Endothelial cell of umbilical vein (primary cell): ENCODE data around the gene MALL. TPM values are rescaled to one million over a fixed set of nuclear protein-coding genes. Genes with fewer than 3 reads are reported as not detected.

Experiments used
- BruUV-seq: library from RNA; stranded (reverse); fragments of 400-500 nt; replicated peaks from 2 replicates; lab custom pipeline; 2021; lab: Mats Ljungman, UMichigan
- CTCF ChIA-PET: fragments of 300-600, 350-600 bp; sonication (Branson Sonifier 250); formaldehyde crosslinking; loops from one replicate; lab custom pipeline; 2021; ENCODE audit warnings: antibody characterized with exemption, inconsistent platforms; lab: Charles Lee
- POLR2A ChIA-PET: fragments of 300-600, 350-600 bp; sonication (Branson Sonifier 250); formaldehyde crosslinking; loops from one replicate; lab custom pipeline; 2021; ENCODE audit warnings: antibody characterized with exemption, inconsistent platforms; lab: Charles Lee
- DNase-seq: peaks from one replicate; pipeline ENCODE4 v3.0.0-alpha.2; 2011; ENCODE audit warnings: low read depth, low spot score
- FAIRE-seq: peaks from 2 replicates; lab custom pipeline; 2011; peaks lifted over from hg19 to GRCh38; lab: Jason Lieb, UNC
- H2AFZ ChIP-seq: 2 replicates; pipeline ENCODE4 v1.6.0; 2012; ENCODE audit warnings: low read depth, low read length, control low read depth, inconsistent platforms
- H3K27ac ChIP-seq: 2 replicates; pipeline ENCODE4 v1.5.1; 2011; ENCODE audit warnings: low read depth, mild to moderate bottlenecking, control low read depth, low read length, moderate library complexity; ENCODE audit not compliant: insufficient read depth
- H3K27me3 ChIP-seq, 2 experiments: 2 replicates each; pipeline versions ENCODE4 v1.6.0 to v1.6.1; 2011; ENCODE audit warnings: low read length in 2 of 2, mixed read lengths in 1 of 2; ENCODE audit not compliant: control insufficient read depth in 2 of 2, insufficient read depth in 2 of 2
- H3K36me3 ChIP-seq, 2 experiments: 2 replicates in 1 of 2; 3 replicates in 1 of 2; pipeline ENCODE4 v1.5.1; 2011; ENCODE audit warnings: low read length in 2 of 2, mild to moderate bottlenecking in 1 of 2, moderate library complexity in 1 of 2; ENCODE audit not compliant: control insufficient read depth in 2 of 2, insufficient read depth in 2 of 2; ENCODE audit errors: extremely low read depth in 1 of 2
- H3K4me1 ChIP-seq: 3 replicates; pipeline ENCODE4 v1.5.1; 2011; ENCODE audit warnings: mild to moderate bottlenecking, low read length; ENCODE audit not compliant: control insufficient read depth, insufficient read depth; ENCODE audit errors: extremely low read depth
- H3K4me2 ChIP-seq: 2 replicates; pipeline ENCODE4 v1.6.1; 2011; ENCODE audit warnings: low read length, control low read depth, mixed read lengths; ENCODE audit not compliant: insufficient read depth
- H3K4me3 ChIP-seq, 3 experiments: fragments of 200-600 bp in 1 of 3; sonication (generic), shearing (Covaris generic) in 1 of 3; replicated peaks in 1 of 3; 2 replicates each; pipeline ENCODE4 v1.5.1; 2011 to 2016; ENCODE audit warnings: control low read depth in 3 of 3, low read length in 3 of 3, mild to moderate bottlenecking in 2 of 3, inconsistent platforms in 1 of 3, low read depth in 1 of 3, moderate library complexity in 1 of 3; ENCODE audit not compliant: insufficient read depth in 1 of 3
- H3K79me2 ChIP-seq: 2 replicates; pipeline ENCODE4 v1.6.0; 2012; ENCODE audit warnings: low read length, inconsistent platforms; ENCODE audit not compliant: control insufficient read depth, insufficient read depth
- H3K9ac ChIP-seq: replicated peaks from 2 replicates; pipeline ENCODE3; 2011; ENCODE audit warnings: low read length, control low read depth; ENCODE audit not compliant: insufficient read depth; ENCODE audit errors: extremely low read depth
- H3K9me1 ChIP-seq: replicated peaks from 3 replicates; pipeline ENCODE4 v1.6.0; 2011; ENCODE audit warnings: mild to moderate bottlenecking, low read length; ENCODE audit not compliant: control insufficient read depth, insufficient read depth; ENCODE audit errors: extremely low read depth
- H3K9me3 ChIP-seq: replicated peaks from 2 replicates; pipeline ENCODE4 v1.5.1; 2012; ENCODE audit warnings: low read length, inconsistent platforms; ENCODE audit not compliant: control insufficient read depth, insufficient read depth
- H4K20me1 ChIP-seq: replicated peaks from 2 replicates; pipeline ENCODE3; 2011; ENCODE audit warnings: mild to moderate bottlenecking, low read length; ENCODE audit not compliant: control insufficient read depth, insufficient read depth; ENCODE audit errors: extremely low read depth
- EZH2 ChIP-seq: IDR thresholded peaks from 2 replicates; pipeline ENCODE4 v1.6.1; 2012; ENCODE audit warnings: borderline replicate concordance, low read depth, mild to moderate bottlenecking, moderate library complexity, low read length, inconsistent platforms; ENCODE audit not compliant: severe bottlenecking
- FOS ChIP-seq: IDR thresholded peaks from 2 replicates; pipeline ENCODE4 v1.6.1; 2011; ENCODE audit warnings: mild to moderate bottlenecking, low read length, moderate library complexity, borderline replicate concordance; ENCODE audit not compliant: insufficient read depth
- GATA2 ChIP-seq: IDR thresholded peaks from 2 replicates; pipeline ENCODE4 v1.7.0; 2011; ENCODE audit warnings: low read depth, mild to moderate bottlenecking, moderate library complexity, mixed read lengths, low read length; ENCODE audit not compliant: insufficient read length, insufficient read depth
- JUN ChIP-seq: IDR thresholded peaks from 2 replicates; pipeline ENCODE4 v1.6.1; 2011; ENCODE audit warnings: borderline replicate concordance, low read depth; ENCODE audit not compliant: insufficient read length, insufficient read depth
- MYC ChIP-seq: IDR thresholded peaks from one replicate; pipeline ENCODE4 v1.6.1; 2011; ENCODE audit warnings: mild to moderate bottlenecking, low read depth, low read length
- POLR2A ChIP-seq: IDR thresholded peaks from 2 replicates; pipeline ENCODE4 v1.6.1; 2012; ENCODE audit warnings: low read depth, mild to moderate bottlenecking, control low read depth, low read length
- POLR2AphosphoS5 ChIP-seq: IDR thresholded peaks from 2 replicates; pipeline ENCODE4 v1.6.1; 2012; ENCODE audit warnings: low read depth, mild to moderate bottlenecking, control low read depth, low read length, moderate library complexity; ENCODE audit not compliant: insufficient read depth
- dilution Hi-C: fragments of 300-500 bp; cut with MboI; formaldehyde crosslinking; loops from one replicate; pipeline ENCODE4 v1.15.0; 2019; ENCODE audit warnings: low sequenced_read_pairs; ENCODE audit not compliant: extremely low pct_ligation_motif_present
- intact Hi-C: fragments of 100-400 bp; cut with micrococcal nuclease; formaldehyde crosslinking; loops from one replicate; pipeline ENCODE4 v1.10.0; 2022
- polyA plus RNA-seq, 4 experiments: library from polyadenylated mRNA; depleted of rRNA in 3 of 4; stranded (reverse) in 3 of 4; unstranded in 1 of 4; fragments of >200 nt; gene quantifications; 2 replicates each; pipeline versions ENCODE4 v1.2.1 to v1.2.3, GENCODE V29; 2011 to 2012; ENCODE audit warnings: missing spikeins in 1 of 4
- total RNA-seq: library from RNA; stranded (reverse); gene quantifications from 2 replicates; pipeline ENCODE4 v1.2.3, GENCODE V29; 2021
- TF ChIP-seq, protein P1 (sequence below): IDR thresholded peaks from 2 replicates; pipeline ENCODE4 v1.6.1; 2011; ENCODE audit not compliant: insufficient read depth, insufficient read length
- TF ChIP-seq, protein P2 (sequence below), 2 donors: IDR thresholded peaks; 1 replicate in 1 of 2; 2 replicates in 1 of 2; pipeline ENCODE4 v1.5.1; 2011; ENCODE audit warnings: low read length in 2 of 2, mild to moderate bottlenecking in 2 of 2, moderate library complexity in 2 of 2, control low read depth in 1 of 2, inconsistent platforms in 1 of 2, low read depth in 1 of 2; ENCODE audit not compliant: insufficient read depth in 1 of 2; ENCODE audit errors: extremely low read depth in 1 of 2

MALL gene
- total and polyA plus RNA-seq, 2 donors (not counting 3 experiments of a cell fraction or from before 2014, with no cell fraction given): 31.5 to 114 TPM

DNA sequence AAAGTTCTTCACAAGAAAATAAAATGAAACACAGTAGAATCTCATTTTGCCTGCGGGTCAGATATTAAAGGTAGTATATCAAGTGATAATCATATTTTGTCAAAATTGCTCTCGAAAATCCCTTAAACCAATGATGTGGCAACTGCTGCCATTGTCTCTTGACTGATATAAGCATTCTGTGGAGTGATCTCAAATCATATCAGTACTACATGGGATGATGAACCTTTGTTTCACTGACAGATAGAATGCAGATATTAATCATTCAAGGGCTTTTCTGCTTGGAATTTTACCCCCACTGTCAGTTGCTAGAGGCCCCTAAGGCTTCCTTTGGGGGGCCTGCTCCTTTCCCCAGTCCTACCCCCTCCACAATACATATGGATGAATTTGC lies 31.3 kb upstream of the MALL start:
- no peaks in the 10 kb centered on the region for H3K27me3 ChIP-seq
- no peaks in the 10 kb centered on the region for H3K9me1 ChIP-seq
- no peak overlapping the region for H3K9ac ChIP-seq
- intact Hi-C loops: no loop called here
- no peaks in the 10 kb centered on the region for H3K79me2 ChIP-seq
- H4K20me1 ChIP-seq: no peaks in the 10 kb centered on the region
- H3K36me3 ChIP-seq: no peaks in the 10 kb centered on the region
- TF ChIP-seq POLR2A (no peak), JUN (no peak), GATA2 (no peak), POLR2AphosphoS5 (no peak), FOS (no peak), MYC (no peak), EZH2 (no peak)
- TF ChIP-seq, protein P1, sequence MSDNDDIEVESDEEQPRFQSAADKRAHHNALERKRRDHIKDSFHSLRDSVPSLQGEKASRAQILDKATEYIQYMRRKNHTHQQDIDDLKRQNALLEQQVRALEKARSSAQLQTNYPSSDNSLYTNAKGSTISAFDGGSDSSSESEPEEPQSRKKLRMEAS: no peak
- TF ChIP-seq, protein P2, sequence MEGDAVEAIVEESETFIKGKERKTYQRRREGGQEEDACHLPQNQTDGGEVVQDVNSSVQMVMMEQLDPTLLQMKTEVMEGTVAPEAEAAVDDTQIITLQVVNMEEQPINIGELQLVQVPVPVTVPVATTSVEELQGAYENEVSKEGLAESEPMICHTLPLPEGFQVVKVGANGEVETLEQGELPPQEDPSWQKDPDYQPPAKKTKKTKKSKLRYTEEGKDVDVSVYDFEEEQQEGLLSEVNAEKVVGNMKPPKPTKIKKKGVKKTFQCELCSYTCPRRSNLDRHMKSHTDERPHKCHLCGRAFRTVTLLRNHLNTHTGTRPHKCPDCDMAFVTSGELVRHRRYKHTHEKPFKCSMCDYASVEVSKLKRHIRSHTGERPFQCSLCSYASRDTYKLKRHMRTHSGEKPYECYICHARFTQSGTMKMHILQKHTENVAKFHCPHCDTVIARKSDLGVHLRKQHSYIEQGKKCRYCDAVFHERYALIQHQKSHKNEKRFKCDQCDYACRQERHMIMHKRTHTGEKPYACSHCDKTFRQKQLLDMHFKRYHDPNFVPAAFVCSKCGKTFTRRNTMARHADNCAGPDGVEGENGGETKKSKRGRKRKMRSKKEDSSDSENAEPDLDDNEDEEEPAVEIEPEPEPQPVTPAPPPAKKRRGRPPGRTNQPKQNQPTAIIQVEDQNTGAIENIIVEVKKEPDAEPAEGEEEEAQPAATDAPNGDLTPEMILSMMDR (IDR thresholded peaks at IDR 0.05; ENCODE audit: extremely low read depth in 1 of 2, insufficient read depth in 1 of 2, low read depth in 1 of 2, low read length in 2 of 2): no peak
- ChIA-PET CTCF (no interaction called here), POLR2A (no interaction called here)
- no peak overlapping the region for H3K4me2 ChIP-seq
- dilution Hi-C loops: no loop called here
- FAIRE-seq: no peak
- H3K27ac ChIP-seq: no peak overlapping the region
- no TSS peak for BruUV-seq
- DNase-seq: no peak
- no peak overlapping the region for H2AFZ ChIP-seq
- no peaks in the 10 kb centered on the region for H3K9me3 ChIP-seq
- H3K4me1 ChIP-seq: peaks cover 25% of the 10 kb centered on the region
- no peak overlapping the region for H3K4me3 ChIP-seq
